Uterus (tissue), 4 donors: ENCODE data around the gene HOXA13. TPM values are rescaled to one million over a fixed set of nuclear protein-coding genes. Genes with fewer than 3 reads are reported as not detected.
A peak's percentile ranks its signal among the peaks of the same experiment; 100 is the strongest.

ENCODE experiments used
- DNase-seq, 2 donors: peaks; one replicate each; pipeline ENCODE4 v3.0.0-alpha.2; 2019 to 2020
- H3K27ac ChIP-seq, 2 donors: fragments of 200-600 bp; sonication (generic); 1 replicate in 1 of 2; 2 replicates in 1 of 2; pipeline ENCODE4 v1.5.1; 2016 to 2018
- H3K27me3 ChIP-seq, 2 donors: fragments of 200-600 bp; sonication (generic); one replicate each; pipeline ENCODE4 v1.5.1; 2018 to 2019; ENCODE audit warnings: control low read depth in 1 of 2
- H3K36me3 ChIP-seq, 2 donors: fragments of 200-600 bp; sonication (generic); one replicate each; pipeline ENCODE4 v1.5.1; 2019; ENCODE audit warnings: control low read depth in 1 of 2
- H3K4me1 ChIP-seq, 2 donors: fragments of 200-600 bp; sonication (generic); one replicate each; pipeline ENCODE4 v1.5.1; 2018 to 2019; ENCODE audit warnings: control low read depth in 1 of 2
- H3K4me3 ChIP-seq, 2 donors: fragments of 200-600 bp; sonication (generic); 1 replicate in 1 of 2; 2 replicates in 1 of 2; pipeline ENCODE4 v1.5.1; 2018 to 2019; ENCODE audit warnings: mild to moderate bottlenecking in 1 of 2
- H3K9me3 ChIP-seq, 2 donors: fragments of 200-600 bp; sonication (generic); one replicate each; pipeline ENCODE4 v1.5.1; 2019; ENCODE audit warnings: control low read depth in 1 of 2
- CTCF ChIP-seq, 4 experiments: fragments of 200-600 bp in 2 of 4; fragments of 450-650 bp in 2 of 4; sonication (generic) in 2 of 4; IDR thresholded peaks; one replicate each; pipeline ENCODE4 v1.5.1; 2016 to 2019; ENCODE audit warnings: antibody characterized with exemption in 4 of 4, mild to moderate bottlenecking in 2 of 4, moderate library complexity in 1 of 4
- POLR2A ChIP-seq, 2 donors: fragments of 450-650 bp; IDR thresholded peaks; one replicate each; pipeline ENCODE4 v1.6.1; 2016; ENCODE audit warnings: antibody characterized with exemption in 2 of 2, mild to moderate bottlenecking in 1 of 2, moderate library complexity in 1 of 2
- intact Hi-C: fragments of 100-400 bp; cut with DNase I; formaldehyde crosslinking; loops from one replicate; pipeline ENCODE4 v1.15.1; 2023; ENCODE audit warnings: low total_unique reads
- total RNA-seq, 4 donors: library from RNA; depleted of rRNA in 3 of 4; stranded (reverse); fragments of >200 nt in 3 of 4; gene quantifications; one replicate each; pipeline versions ENCODE4 v1.1.0 to v1.2.4, GENCODE V29; 2014 to 2023
- donor health status: DM: yes; HTN: yes; CAD: no.

Gene HOXA13
- total RNA-seq, 4 donors from 2014 or later: 0.40 to 27.5 (median 1.1) TPM

- no peaks in the 10 kb centered on the region for H3K27me3 ChIP-seq
- no peaks in the 10 kb centered on the region for H3K9me3 ChIP-seq
- H3K4me1 ChIP-seq: peaks cover 0 to 4% of the 10 kb centered on the region in 2 donors
- H3K27ac ChIP-seq: peak overlapping the region; percentile 96
- TF ChIP-seq POLR2A (IDR thresholded peaks at IDR 0.05) (peak; percentile 78 to 82), CTCF (IDR thresholded peaks at IDR 0.05) (peak; percentile 78 to 90 (median 82))
- DNase-seq: peak; percentile 77 to 85
- intact Hi-C loops: no loop called here
- H3K4me3 ChIP-seq: peak overlapping the region; percentile 59 to 67
- H3K36me3 ChIP-seq: no peaks in the 10 kb centered on the region
Measured at GRCh38 chr7:27150568-27151340, 49.1 kb downstream of the HOXA13 start.

- peak; percentile 23 to 39 for DNase-seq
- H3K36me3 ChIP-seq: no peaks in the 10 kb centered on the region
- H3K27ac ChIP-seq: peak overlapping the region; percentile 96
- H3K4me3 ChIP-seq: peak overlapping the region; percentile 59 to 67
- intact Hi-C loops: loop anchor here (10.0 kb wide), 1 partner anchor 55 kb away; the partner anchor contains the start of gene HOXA1
- no peaks in the 10 kb centered on the region for H3K4me1 ChIP-seq
- H3K27me3 ChIP-seq: no peaks in the 10 kb centered on the region
- no peaks in the 10 kb centered on the region for H3K9me3 ChIP-seq
- TF ChIP-seq POLR2A (IDR thresholded peaks at IDR 0.05) (no peak), CTCF (IDR thresholded peaks at IDR 0.05) (no peak)
Measured at GRCh38 chr7:27149842-27150567, 49.9 kb downstream of the HOXA13 start.

GRCh38 chr7:27148756-27149641 is 50.9 kb downstream of the HOXA13 start:
- DNase-seq: peak in 1 of 2 donors; percentile 38
- intact Hi-C loops: loop anchor here (10.0 kb wide), 1 partner anchor 54 kb away; the partner anchor contains the start of gene HOXA1
- Histone ChIP-seq H3K36me3 (no peaks in the 10 kb centered on the region), H3K4me1 (no peaks in the 10 kb centered on the region), H3K9me3 (no peaks in the 10 kb centered on the region), H3K27me3 (no peaks in the 10 kb centered on the region), H3K4me3 (peak overlapping the region; percentile 43 to 59), H3K27ac (peak overlapping the region; percentile 96)
- TF ChIP-seq CTCF (IDR thresholded peaks at IDR 0.05) (no peak), POLR2A (IDR thresholded peaks at IDR 0.05) (no peak)

GRCh38 chr7:27148031-27148755 is 51.7 kb downstream of the HOXA13 start:
- TF ChIP-seq CTCF (IDR thresholded peaks at IDR 0.05) (no peak), POLR2A (IDR thresholded peaks at IDR 0.05) (no peak)
- Histone ChIP-seq H3K4me3 (peak overlapping the region; percentile 43 to 59), H3K9me3 (no peaks in the 10 kb centered on the region), H3K27ac (peak overlapping the region; percentile 96), H3K36me3 (no peaks in the 10 kb centered on the region), H3K4me1 (no peaks in the 10 kb centered on the region), H3K27me3 (no peaks in the 10 kb centered on the region)
- intact Hi-C loops: loop anchor here (10.0 kb wide), 1 partner anchor 53 kb away; the partner anchor contains the start of gene HOXA1
- DNase-seq: peak; percentile 31 to 37
